ENCODE measurements around the gene HNRNPA3.
"Not testable (repeated sequence)": the region's sequence is repeated elsewhere in the genome, so short reads cannot be mapped to it uniquely, and the experiment has no call there.

The HNRNPA3 gene

GRCh38 chr2:177195194-177195593, 17.4 kb upstream of the HNRNPA3 start:
- ChIA-PET POLR2A (no interaction called here), CTCF (interaction anchor here (1.0 kb wide), 1 partner anchor 115 kb away, joined by 3 read pairs; no protein-coding TSS in a partner anchor)
- TF ChIP-seq NFRKB (IDR thresholded peaks at IDR 0.05) = no peak
- TF ChIP-seq SUZ12 (IDR thresholded peaks at IDR 0.05) = no peak
- TF ChIP-seq FOXA1 (IDR thresholded peaks at IDR 0.05) = no peak
- TF ChIP-seq CTBP1 (IDR thresholded peaks at IDR 0.05; ENCODE audit: borderline replicate concordance) = no peak
- no peak for TF ChIP-seq BHLHE40 (IDR thresholded peaks at IDR 0.05; ENCODE audit: borderline replicate concordance)
- no peak for TF ChIP-seq FOXM1 (IDR thresholded peaks at IDR 0.05; ENCODE audit: borderline replicate concordance)
- DNase-seq (ENCODE audit: extremely low spot score) = no peak

DNA sequence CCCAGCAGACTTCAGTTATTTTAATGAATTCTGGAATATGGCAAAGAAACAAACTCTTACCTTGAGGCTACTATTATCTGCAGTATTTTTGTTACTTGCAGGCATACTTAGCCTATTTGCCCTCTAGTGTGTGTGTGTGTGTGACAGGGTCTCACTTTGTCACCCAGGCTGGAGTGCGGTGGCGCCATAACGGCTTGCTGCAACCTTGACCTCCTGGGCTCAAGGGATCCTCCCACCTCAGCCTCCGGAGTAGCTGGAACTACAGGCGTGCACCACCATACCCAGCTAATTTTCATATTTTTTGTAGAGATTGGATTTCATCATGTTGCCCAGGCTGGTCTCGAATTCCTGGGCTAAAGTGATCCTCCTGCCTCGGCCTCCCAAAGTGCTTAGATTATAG, 12.2 kb upstream of the HNRNPA3 start:
- POLR2A ChIA-PET = interaction anchor here (3.1 kb wide), 1 partner anchor 12 kb away, joined by 19 read pairs; the partner anchor contains the start of gene HNRNPA3
- DNase-seq (ENCODE audit: extremely low spot score); CTCF ChIA-PET: not testable (repeated sequence)

- DNase-seq (ENCODE audit: extremely low spot score) = no peak
- ChIA-PET POLR2A (interaction anchor here (0.7 to 3.1 kb wide), 2 partner anchors 10 to 34 kb away, joined by 4 to 19 read pairs; partner anchors contain the start of gene HNRNPA3), CTCF (interaction anchor here (0.8 kb wide), 1 partner anchor 37 kb away, joined by 3 read pairs; no protein-coding TSS in a partner anchor)
- TF ChIP-seq SUZ12 (IDR thresholded peaks at IDR 0.05) (no peak), ELF4 (IDR thresholded peaks at IDR 0.05) (no peak)
- TF ChIP-seq, protein P1, sequence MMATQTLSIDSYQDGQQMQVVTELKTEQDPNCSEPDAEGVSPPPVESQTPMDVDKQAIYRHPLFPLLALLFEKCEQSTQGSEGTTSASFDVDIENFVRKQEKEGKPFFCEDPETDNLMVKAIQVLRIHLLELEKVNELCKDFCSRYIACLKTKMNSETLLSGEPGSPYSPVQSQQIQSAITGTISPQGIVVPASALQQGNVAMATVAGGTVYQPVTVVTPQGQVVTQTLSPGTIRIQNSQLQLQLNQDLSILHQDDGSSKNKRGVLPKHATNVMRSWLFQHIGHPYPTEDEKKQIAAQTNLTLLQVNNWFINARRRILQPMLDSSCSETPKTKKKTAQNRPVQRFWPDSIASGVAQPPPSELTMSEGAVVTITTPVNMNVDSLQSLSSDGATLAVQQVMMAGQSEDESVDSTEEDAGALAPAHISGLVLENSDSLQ (IDR thresholded peaks at IDR 0.05) = peak; percentile 54
Observed at GRCh38 chr2:177201919-177202346, 10.7 kb upstream of the HNRNPA3 start.

DNA sequence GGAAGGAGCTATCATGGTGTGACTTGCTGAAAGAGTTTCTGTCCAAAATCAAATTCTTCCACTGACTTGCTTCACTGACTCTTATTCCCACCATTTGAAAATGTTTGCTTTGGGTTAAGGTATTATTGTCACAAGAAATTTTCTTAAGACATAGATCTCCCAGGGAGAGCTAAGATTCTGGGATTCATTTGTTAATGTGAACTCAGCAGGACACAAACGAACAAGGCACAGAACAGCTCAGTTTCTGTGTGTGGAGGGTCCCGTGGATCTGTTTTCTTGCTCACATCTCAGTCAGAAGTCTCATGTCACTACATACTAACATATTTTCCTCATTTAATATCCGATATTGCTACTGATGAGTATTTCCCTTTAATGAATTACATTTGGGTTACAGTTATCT, 8.2 kb upstream of the HNRNPA3 start:
- POLR2A ChIA-PET = interaction anchor here (0.7 kb wide), 1 partner anchor 8 kb away, joined by 3 read pairs; the partner anchor contains the start of gene HNRNPA3
- no peak for DNase-seq (ENCODE audit: extremely low spot score)
- CTCF ChIA-PET = interaction anchor here (0.6 kb wide), 1 partner anchor 413 kb away, joined by 3 read pairs; no protein-coding TSS in a partner anchor
- TF ChIP-seq FOXM1 (IDR thresholded peaks at IDR 0.05; ENCODE audit: borderline replicate concordance) (no peak), SUZ12 (IDR thresholded peaks at IDR 0.05) (no peak), ARNT (IDR thresholded peaks at IDR 0.05) (no peak), HDGF (IDR thresholded peaks at IDR 0.05; ENCODE audit: borderline replicate concordance) (no peak), CTBP1 (IDR thresholded peaks at IDR 0.05; ENCODE audit: borderline replicate concordance) (no peak), BHLHE40 (IDR thresholded peaks at IDR 0.05; ENCODE audit: borderline replicate concordance) (no peak), LEF1 (IDR thresholded peaks at IDR 0.05; ENCODE audit: borderline replicate concordance) (no peak), L3MBTL2 (conservative IDR thresholded peaks at IDR 0.05) (no peak), NFRKB (IDR thresholded peaks at IDR 0.05) (no peak), FOXK2 (IDR thresholded peaks at IDR 0.05) (no peak), ELF4 (IDR thresholded peaks at IDR 0.05) (no peak), ZNF384 (IDR thresholded peaks at IDR 0.05) (no peak), SP1 (IDR thresholded peaks at IDR 0.05) (no peak), TARDBP (IDR thresholded peaks at IDR 0.05) (no peak), FOXA1 (IDR thresholded peaks at IDR 0.05) (no peak)
- TF ChIP-seq, protein P1 (IDR thresholded peaks at IDR 0.05) = no peak

DNA sequence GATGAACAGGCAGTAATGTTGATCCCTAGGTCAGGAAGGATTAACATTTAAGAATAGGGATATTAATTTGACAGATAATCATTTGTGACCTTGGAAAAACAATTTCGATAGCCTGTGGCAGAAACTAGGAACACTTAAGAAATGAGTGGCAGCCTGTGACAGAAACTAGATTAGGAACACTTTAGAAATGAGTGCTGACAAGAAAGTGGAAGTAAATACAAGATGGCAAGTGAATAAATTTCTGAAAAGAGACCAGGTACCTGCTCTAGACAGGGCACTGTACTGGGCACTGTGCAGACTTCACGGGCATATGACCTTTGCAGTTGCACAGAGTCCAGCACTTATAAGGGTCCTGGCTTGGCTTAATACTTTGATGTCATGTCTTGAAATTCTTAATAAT, 5.5 kb upstream of the HNRNPA3 start:
- TF ChIP-seq, protein P1 (IDR thresholded peaks at IDR 0.05) = peak; percentile 27; the same call in 1 of the 2 replicates
- no peak for TF ChIP-seq ARNT (IDR thresholded peaks at IDR 0.05)
- DNase-seq (ENCODE audit: extremely low spot score) = no peak
- POLR2A ChIA-PET = no interaction called here
- CTCF ChIA-PET = interaction anchor here (0.7 kb wide), 1 partner anchor 31 kb away, joined by 3 read pairs; no protein-coding TSS in a partner anchor

DNA sequence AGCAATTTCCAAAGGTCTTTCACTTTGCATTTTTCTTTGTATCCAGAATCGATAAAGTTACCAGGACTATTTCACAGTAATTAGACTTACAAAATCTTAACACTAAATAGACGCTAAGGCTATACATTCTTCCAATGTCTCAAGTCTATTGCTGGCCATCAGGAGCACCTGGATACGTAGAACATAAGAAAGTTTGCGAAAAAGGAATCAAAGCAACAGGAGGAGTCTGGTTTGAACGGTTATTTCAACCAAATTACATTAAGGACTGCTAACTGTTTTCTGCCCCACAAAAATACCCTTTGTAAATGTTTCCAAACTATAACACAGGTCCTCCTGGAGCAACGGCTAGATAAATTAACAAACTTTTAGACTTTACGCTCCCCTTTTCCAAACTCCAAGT, 1.4 kb upstream of the HNRNPA3 start:
- CTCF ChIA-PET = no interaction called here
- POLR2A ChIA-PET = interaction anchor here (0.7 to 1.7 kb wide), 10 partner anchors 9 to 63 kb away, joined by 4 to 19 read pairs (median 6); partner anchors contain the start of gene NFE2L2
- DNase-seq (ENCODE audit: extremely low spot score) = no peak
- TF ChIP-seq LEF1 (IDR thresholded peaks at IDR 0.05; ENCODE audit: borderline replicate concordance) = no peak
- TF ChIP-seq FOXK2 (IDR thresholded peaks at IDR 0.05) = no peak
- no peak for TF ChIP-seq NFRKB (IDR thresholded peaks at IDR 0.05)
- TF ChIP-seq TARDBP (IDR thresholded peaks at IDR 0.05) = no peak
- no peak for TF ChIP-seq SUZ12 (IDR thresholded peaks at IDR 0.05)
- TF ChIP-seq L3MBTL2 (conservative IDR thresholded peaks at IDR 0.05) = no peak
- no peak for TF ChIP-seq HDGF (IDR thresholded peaks at IDR 0.05; ENCODE audit: borderline replicate concordance)
- TF ChIP-seq BHLHE40 (IDR thresholded peaks at IDR 0.05; ENCODE audit: borderline replicate concordance) = no peak
- no peak for TF ChIP-seq ELF4 (IDR thresholded peaks at IDR 0.05)
- no peak for TF ChIP-seq CTBP1 (IDR thresholded peaks at IDR 0.05; ENCODE audit: borderline replicate concordance)
- TF ChIP-seq ZNF384 (IDR thresholded peaks at IDR 0.05) = no peak
- TF ChIP-seq SP1 (IDR thresholded peaks at IDR 0.05) = no peak

- no peak for DNase-seq (ENCODE audit: extremely low spot score)
- CTCF ChIA-PET = no interaction called here
- POLR2A ChIA-PET = interaction anchor here (0.7 to 1.7 kb wide), 12 partner anchors 10 to 63 kb away, joined by 3 to 19 read pairs (median 6); partner anchors contain the start of gene NFE2L2
- TF ChIP-seq ARNT (IDR thresholded peaks at IDR 0.05) (0 out of 2 replicates have a peak, but pooled peaks have one; percentile 16), CTBP1 (IDR thresholded peaks at IDR 0.05; ENCODE audit: borderline replicate concordance) (no peak)
Observed at GRCh38 chr2:177211576-177212105, 953 bp upstream of the HNRNPA3 start.

Measured in HEK293T (cell line).